HG03342 (cell line): ENCODE data around the gene AGFG2.
"Not testable (repeated sequence)": the region's sequence is repeated elsewhere in the genome, so short reads cannot be mapped to it uniquely, and the experiment has no call there.

Source experiments
- ATAC-seq: cut with Tn5 transposase; IDR thresholded peaks from one replicate; pipeline ENCODE4 v1.9.1; 2021; ENCODE audit warnings: mild to moderate bottlenecking, moderate library complexity; ENCODE audit not compliant: unreplicated experiment

The AGFG2 gene

GRCh38 chr7:100520138-100520537 is 18.9 kb upstream of the AGFG2 start:
- ATAC-seq: no peak

- no peak for ATAC-seq
These were observed 17.9 kb upstream of the AGFG2 start for GRCh38 chr7:100521076-100521475.

- ATAC-seq: not testable (repeated sequence)
These were observed 17.0 kb upstream of the AGFG2 start for GRCh38 chr7:100521909-100522593.

- ATAC-seq: not testable (repeated sequence)
These were observed 15.8 kb upstream of the AGFG2 start for GRCh38 chr7:100523192-100523591.

GRCh38 chr7:100528108-100528866 is 10.7 kb upstream of the AGFG2 start:
- ATAC-seq: not testable (repeated sequence)

GRCh38 chr7:100532165-100533022 is 6.6 kb upstream of the AGFG2 start:
- ATAC-seq: no peak

- not testable (repeated sequence) for ATAC-seq
These were observed 3.0 kb upstream of the AGFG2 start for GRCh38 chr7:100535982-100536381.

GRCh38 chr7:100536695-100537094 is 2.3 kb upstream of the AGFG2 start:
- not testable (repeated sequence) for ATAC-seq

- ATAC-seq: no peak
These were observed 702 bp upstream of the AGFG2 start for GRCh38 chr7:100538348-100538653.

GRCh38 chr7:100539436-100540006 is 518 bp downstream of the AGFG2 start:
- no peak for ATAC-seq

GRCh38 chr7:100540073-100540723 is 1.2 kb downstream of the AGFG2 start:
- ATAC-seq: no peak

GRCh38 chr7:100541309-100541708 is 2.3 kb downstream of the AGFG2 start:
- ATAC-seq: not testable (repeated sequence)

- ATAC-seq: no peak
These were observed 4.6 kb downstream of the AGFG2 start for GRCh38 chr7:100543586-100543985.

- no peak for ATAC-seq
These were observed 5.4 kb downstream of the AGFG2 start for GRCh38 chr7:100544386-100544785.

- ATAC-seq: no peak
These were observed 6.0 kb downstream of the AGFG2 start for GRCh38 chr7:100544967-100545359.

GRCh38 chr7:100545360-100546128 is 6.5 kb downstream of the AGFG2 start:
- peak; percentile 40 for ATAC-seq

GRCh38 chr7:100546129-100546925 is 7.3 kb downstream of the AGFG2 start:
- ATAC-seq: peak; percentile 38

GRCh38 chr7:100546926-100547800 is 8.2 kb downstream of the AGFG2 start:
- ATAC-seq: no peak
